Liver (tissue), 9 donors: ENCODE results near the gene PRCC. TPM values are rescaled to one million over a fixed set of nuclear protein-coding genes. Genes with fewer than 3 reads are reported as not detected.

Source experiments
- DNase-seq: peaks from one replicate; pipeline ENCODE4 v3.0.0-alpha.2; 2017; ENCODE audit warnings: low spot score
- H3K27ac ChIP-seq, 2 donors: one replicate each; pipeline ENCODE4 v1.7.0; 2013; ENCODE audit warnings: inconsistent platforms in 2 of 2, low read length in 2 of 2, control low read depth in 1 of 2, low read depth in 1 of 2, mild to moderate bottlenecking in 1 of 2
- H3K27me3 ChIP-seq, 4 donors: one replicate each; pipeline versions ENCODE4 v1.6.1 to v1.7.0; 2013; ENCODE audit warnings: low read length in 3 of 4, inconsistent platforms in 1 of 4, mild to moderate bottlenecking in 1 of 4, moderate library complexity in 1 of 4; ENCODE audit not compliant: control insufficient read depth in 4 of 4, insufficient read depth in 4 of 4
- H3K36me3 ChIP-seq, 4 donors: one replicate each; pipeline versions ENCODE4 v1.6.1 to v1.7.0; 2013; ENCODE audit warnings: low read length in 3 of 4, mild to moderate bottlenecking in 3 of 4, low read depth in 1 of 4, moderate library complexity in 1 of 4; ENCODE audit not compliant: control insufficient read depth in 4 of 4, insufficient read depth in 3 of 4
- H3K4me1 ChIP-seq, 4 donors: one replicate each; pipeline versions ENCODE4 v1.6.1 to v1.7.0; 2013; ENCODE audit warnings: low read length in 3 of 4, mild to moderate bottlenecking in 3 of 4, moderate library complexity in 1 of 4; ENCODE audit not compliant: control insufficient read depth in 4 of 4, insufficient read depth in 4 of 4
- H3K4me3 ChIP-seq, 3 donors: one replicate each; pipeline versions ENCODE4 v1.6.1 to v1.7.0; 2013; ENCODE audit warnings: low read length in 3 of 3, control low read depth in 1 of 3, low read depth in 1 of 3, mild to moderate bottlenecking in 1 of 3
- H3K9ac ChIP-seq, 2 donors: one replicate each; pipeline ENCODE4 v1.7.0; 2013; ENCODE audit warnings: low read length in 2 of 2, mild to moderate bottlenecking in 2 of 2, moderate library complexity in 2 of 2, control low read depth in 1 of 2, low read depth in 1 of 2
- H3K9me3 ChIP-seq, 4 donors: one replicate each; pipeline versions ENCODE4 v1.6.1 to v1.7.0; 2013; ENCODE audit warnings: low read length in 3 of 4; ENCODE audit not compliant: control insufficient read depth in 4 of 4
- CTCF ChIP-seq: fragments of 150-350 bp; IDR thresholded peaks from 2 replicates; pipeline ENCODE4 v1.5.1; 2017; ENCODE audit warnings: improper control_type of control experiment, low read depth, low read length; ENCODE audit not compliant: missing input control
- EGR1 ChIP-seq, 2 donors: IDR thresholded peaks; 2 replicates each; pipeline ENCODE4 v1.6.1; 2016 to 2018; ENCODE audit warnings: antibody characterized with exemption in 2 of 2, low read depth in 2 of 2
- FOXA2 ChIP-seq: IDR thresholded peaks from 2 replicates; pipeline ENCODE4 v1.6.1; 2016; ENCODE audit warnings: antibody characterized with exemption
- GABPA ChIP-seq, 2 donors: IDR thresholded peaks in 1 of 2; conservative IDR thresholded peaks in 1 of 2; 2 replicates each; pipeline ENCODE4 v1.6.1; 2016; ENCODE audit warnings: antibody characterized with exemption in 2 of 2, mild to moderate bottlenecking in 1 of 2, moderate library complexity in 1 of 2
- HNF4A ChIP-seq, 2 donors: conservative IDR thresholded peaks; 2 replicates each; pipeline ENCODE4 v1.6.1; 2016; ENCODE audit warnings: antibody characterized with exemption in 2 of 2, mild to moderate bottlenecking in 2 of 2
- HNF4G ChIP-seq: IDR thresholded peaks from 2 replicates; pipeline ENCODE4 v1.6.1; 2016; ENCODE audit warnings: antibody characterized with exemption
- JUND ChIP-seq, 2 donors: IDR thresholded peaks; 2 replicates each; pipeline ENCODE4 v1.6.1; 2016; ENCODE audit warnings: antibody characterized with exemption in 2 of 2
- NR2F2 ChIP-seq: IDR thresholded peaks from 2 replicates; pipeline ENCODE4 v1.6.1; 2016; ENCODE audit warnings: antibody characterized with exemption
- REST ChIP-seq: IDR thresholded peaks from 2 replicates; pipeline ENCODE4 v1.6.1; 2016; ENCODE audit warnings: antibody characterized with exemption, mild to moderate bottlenecking
- RXRA ChIP-seq, 2 donors: IDR thresholded peaks; 2 replicates each; pipeline ENCODE4 v1.6.1; 2017 to 2018; ENCODE audit warnings: antibody characterized with exemption in 2 of 2, mild to moderate bottlenecking in 1 of 2
- SP1 ChIP-seq: IDR thresholded peaks from 2 replicates; pipeline ENCODE4 v1.6.1; 2018; ENCODE audit warnings: antibody characterized with exemption, mild to moderate bottlenecking
- TAF1 ChIP-seq: conservative IDR thresholded peaks from 2 replicates; pipeline ENCODE4 v1.6.1; 2016; ENCODE audit warnings: antibody characterized with exemption, mild to moderate bottlenecking
- YY1 ChIP-seq: IDR thresholded peaks from 2 replicates; pipeline ENCODE4 v1.6.1; 2016; ENCODE audit warnings: antibody characterized with exemption, mild to moderate bottlenecking
- WGBS: extraction: QIAGEN DNeasy Blood & Tissue Kit; methylation state at CpG from one replicate; pipeline ENCODE4 v1.1.7; 2013; 5-methylcytosine and 5-hydroxymethylcytosine counted together
- polyA plus RNA-seq, 2 donors: library from polyadenylated mRNA; stranded (reverse) in 1 of 2; unstranded in 1 of 2; fragments of 200-250 nt in 1 of 2; fragments of >200 nt in 1 of 2; fragmentation: Nextera tagmentation in 1 of 2; extraction: Ambion mirVana in 1 of 2; gene quantifications; one replicate each; pipeline versions ENCODE4 v1.2.1 to v1.2.3, GENCODE V29; 2013 to 2015
- total RNA-seq, 2 donors: library from RNA; depleted of rRNA; stranded (reverse); fragments of >200 nt; gene quantifications; one replicate each; pipeline ENCODE4 v1.2.3, GENCODE V29; 2014
- TF ChIP-seq, protein P1 (sequence below): IDR thresholded peaks from 2 replicates; pipeline ENCODE4 v1.6.1; 2016; ENCODE audit warnings: antibody characterized with exemption
- TF ChIP-seq, protein P2 (sequence below): IDR thresholded peaks from 2 replicates; pipeline ENCODE4 v1.6.1; 2016; ENCODE audit warnings: antibody characterized with exemption
- TF ChIP-seq, protein P3 (sequence below): IDR thresholded peaks from 2 replicates; pipeline ENCODE4 v1.6.1; 2016; ENCODE audit warnings: antibody characterized with exemption
- donor health status: healthy.
- donor health status: healthy.
- donor health status: healthy.
- donor health status: healthy.
- donor health status: healthy.

Gene PRCC
- total and polyA plus RNA-seq, 4 donors = 8.8 to 19.3 (median 14.3) TPM

GRCh38 chr1:156777573-156777972 is 10.2 kb downstream of the PRCC start:
- Histone ChIP-seq H3K9me3 (no peaks in the 10 kb centered on the region), H3K9ac (no peak overlapping the region), H3K27ac (no peak overlapping the region), H3K4me1 (peaks cover 0 to 2% (median under 1%) of the 10 kb centered on the region in 4 donors), H3K4me3 (no peak overlapping the region), H3K27me3 (no peaks in the 10 kb centered on the region), H3K36me3 (peaks cover 0 to 5% (median 2%) of the 10 kb centered on the region in 4 donors)
- DNase-seq = no peak
- no peak for TF ChIP-seq RXRA (IDR thresholded peaks at IDR 0.05)
- TF ChIP-seq HNF4G = no peak
- TF ChIP-seq EGR1 (IDR thresholded peaks at IDR 0.05; ENCODE audit: low read depth in 2 of 2) = no peak
- TF ChIP-seq FOXA2 = no peak
- no peak for TF ChIP-seq REST
- TF ChIP-seq, protein P1, sequence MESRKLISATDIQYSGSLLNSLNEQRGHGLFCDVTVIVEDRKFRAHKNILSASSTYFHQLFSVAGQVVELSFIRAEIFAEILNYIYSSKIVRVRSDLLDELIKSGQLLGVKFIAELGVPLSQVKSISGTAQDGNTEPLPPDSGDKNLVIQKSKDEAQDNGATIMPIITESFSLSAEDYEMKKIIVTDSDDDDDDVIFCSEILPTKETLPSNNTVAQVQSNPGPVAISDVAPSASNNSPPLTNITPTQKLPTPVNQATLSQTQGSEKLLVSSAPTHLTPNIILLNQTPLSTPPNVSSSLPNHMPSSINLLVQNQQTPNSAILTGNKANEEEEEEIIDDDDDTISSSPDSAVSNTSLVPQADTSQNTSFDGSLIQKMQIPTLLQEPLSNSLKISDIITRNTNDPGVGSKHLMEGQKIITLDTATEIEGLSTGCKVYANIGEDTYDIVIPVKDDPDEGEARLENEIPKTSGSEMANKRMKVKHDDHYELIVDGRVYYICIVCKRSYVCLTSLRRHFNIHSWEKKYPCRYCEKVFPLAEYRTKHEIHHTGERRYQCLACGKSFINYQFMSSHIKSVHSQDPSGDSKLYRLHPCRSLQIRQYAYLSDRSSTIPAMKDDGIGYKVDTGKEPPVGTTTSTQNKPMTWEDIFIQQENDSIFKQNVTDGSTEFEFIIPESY = no peak
- TF ChIP-seq, protein P2, sequence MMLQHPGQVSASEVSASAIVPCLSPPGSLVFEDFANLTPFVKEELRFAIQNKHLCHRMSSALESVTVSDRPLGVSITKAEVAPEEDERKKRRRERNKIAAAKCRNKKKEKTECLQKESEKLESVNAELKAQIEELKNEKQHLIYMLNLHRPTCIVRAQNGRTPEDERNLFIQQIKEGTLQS = no peak
- TF ChIP-seq HNF4A (conservative IDR thresholded peaks at IDR 0.05) = no peak
- no peak for TF ChIP-seq SP1
- TF ChIP-seq, protein P3, sequence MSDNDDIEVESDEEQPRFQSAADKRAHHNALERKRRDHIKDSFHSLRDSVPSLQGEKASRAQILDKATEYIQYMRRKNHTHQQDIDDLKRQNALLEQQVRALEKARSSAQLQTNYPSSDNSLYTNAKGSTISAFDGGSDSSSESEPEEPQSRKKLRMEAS = no peak
- TF ChIP-seq YY1 = no peak
- no peak for TF ChIP-seq JUND (IDR thresholded peaks at IDR 0.05)
- no peak for TF ChIP-seq TAF1
- 72% methylated on average over 1 of the region's 1 CpG for WGBS

DNA sequence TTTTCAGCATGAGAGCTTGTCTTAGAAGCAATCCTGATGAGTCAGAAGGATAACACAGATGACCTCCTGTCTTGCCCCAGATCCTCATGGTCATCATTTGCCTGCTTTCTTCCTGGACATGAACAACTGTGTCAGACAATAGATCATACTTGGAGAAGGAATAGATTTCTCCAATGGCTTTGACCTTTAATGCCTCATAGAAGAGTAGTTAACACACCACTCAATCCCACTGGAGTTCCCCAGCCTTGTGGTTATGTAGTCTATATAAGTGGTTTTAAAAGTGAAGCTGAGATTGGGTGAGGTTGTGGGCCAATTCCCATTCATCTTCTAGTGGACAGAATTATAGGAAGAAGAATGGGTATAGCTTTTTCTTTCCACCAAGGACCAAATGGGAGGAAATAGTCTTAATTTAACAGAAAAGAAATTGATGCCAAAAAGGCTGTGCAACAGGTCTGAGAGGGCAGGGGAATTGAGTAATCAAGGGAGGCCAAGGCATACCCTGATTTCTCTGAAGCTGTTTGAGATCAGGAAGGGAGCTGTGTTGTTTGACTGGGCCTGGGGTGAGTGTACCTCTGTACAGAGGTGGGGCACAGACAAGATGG is 14.4 kb downstream of the PRCC start:
- Histone ChIP-seq H3K4me3 (no peak overlapping the region), H3K27me3 (no peaks in the 10 kb centered on the region), H3K9me3 (no peaks in the 10 kb centered on the region), H3K4me1 (no peaks in the 10 kb centered on the region), H3K36me3 (peaks cover 2 to 24% (median 16%) of the 10 kb centered on the region in 4 donors), H3K9ac (no peak overlapping the region), H3K27ac (no peak overlapping the region)
- TF ChIP-seq GABPA (IDR thresholded peaks at IDR 0.05 in 1 of 2, conservative IDR thresholded peaks at IDR 0.05 in 1 of 2) = no peak
- TF ChIP-seq NR2F2 = no peak
- TF ChIP-seq JUND (IDR thresholded peaks at IDR 0.05) = no peak
- no peak for TF ChIP-seq RXRA (IDR thresholded peaks at IDR 0.05)
- no peak for TF ChIP-seq SP1
- TF ChIP-seq CTCF = no peak
- no peak for DNase-seq
